Glutamatergic neuron (in vitro differentiated cells): ENCODE measurements around the gene DMRTB1. TPM values are rescaled to one million over a fixed set of nuclear protein-coding genes. Genes with fewer than 3 reads are reported as not detected.

Source experiments
- DNase-seq: peaks from one replicate; pipeline ENCODE4 v3.0.0; 2022
- H3K27ac Mint-ChIP-seq: one replicate; pipeline ENCODE4 v1.8.0; 2020; ENCODE audit warnings: mild to moderate bottlenecking, mixed read lengths, inconsistent platforms; ENCODE audit not compliant: unreplicated experiment
- H3K27me3 Mint-ChIP-seq: one replicate; pipeline ENCODE4 v1.8.0; 2020; ENCODE audit warnings: mild to moderate bottlenecking, moderate library complexity, mixed read lengths, inconsistent platforms; ENCODE audit not compliant: unreplicated experiment
- H3K36me3 Mint-ChIP-seq: one replicate; pipeline ENCODE4 v1.8.0; 2020; ENCODE audit warnings: mild to moderate bottlenecking, mixed read lengths, inconsistent platforms; ENCODE audit not compliant: unreplicated experiment
- H3K4me1 Mint-ChIP-seq: one replicate; pipeline ENCODE4 v1.8.0; 2020; ENCODE audit warnings: mild to moderate bottlenecking, low read depth, mixed read lengths, inconsistent platforms; ENCODE audit not compliant: unreplicated experiment
- H3K4me3 Mint-ChIP-seq: one replicate; pipeline ENCODE4 v1.8.0; 2020; ENCODE audit warnings: mild to moderate bottlenecking, mixed read lengths, inconsistent platforms; ENCODE audit not compliant: unreplicated experiment
- H3K9me3 Mint-ChIP-seq: one replicate; pipeline ENCODE4 v1.8.0; 2020; ENCODE audit warnings: mild to moderate bottlenecking, moderate library complexity, mixed read lengths, inconsistent platforms; ENCODE audit not compliant: unreplicated experiment
- CTCF ChIP-seq: fragments of 200-600 bp; sonication (generic); IDR thresholded peaks from one replicate; pipeline ENCODE4 v1.5.0; 2021; ENCODE audit not compliant: partially characterized antibody, unreplicated experiment
- total RNA-seq: library from RNA; stranded (reverse); fragmentation: NEBNext Ultra II Directional; extraction: Animal tissue kit (Norgen Biotek cat#: 25700); gene quantifications from one replicate; pipeline ENCODE4 v1.2.1, GENCODE V29; 2021; ENCODE audit not compliant: unreplicated experiment

Gene DMRTB1
- total RNA-seq, 1 donor from 2014 or later = not detected

- DNase-seq = no peak
- Mint-ChIP-seq H3K27ac (no peak overlapping the region), H3K36me3 (no peaks in the 10 kb centered on the region), H3K27me3 (peaks cover 3% of the 10 kb centered on the region), H3K4me3 (no peak overlapping the region), H3K4me1 (peaks cover 31% of the 10 kb centered on the region), H3K9me3 (no peaks in the 10 kb centered on the region)
- TF ChIP-seq CTCF = no peak
Measured at GRCh38 chr1:53511933-53512806, 53.0 kb downstream of the DMRTB1 start.

- no peak overlapping the region for H3K27ac Mint-ChIP-seq
- H3K36me3 Mint-ChIP-seq = no peaks in the 10 kb centered on the region
- H3K27me3 Mint-ChIP-seq = peaks cover 3% of the 10 kb centered on the region
- TF ChIP-seq CTCF = no peak
- H3K4me3 Mint-ChIP-seq = no peak overlapping the region
- peaks cover under 1% of the 10 kb centered on the region for H3K9me3 Mint-ChIP-seq
- DNase-seq = peak; percentile 12
- peaks cover 31% of the 10 kb centered on the region for H3K4me1 Mint-ChIP-seq
Measured at GRCh38 chr1:53512807-53513755, 53.9 kb downstream of the DMRTB1 start.

- Mint-ChIP-seq H3K27me3 (peaks cover 3% of the 10 kb centered on the region), H3K27ac (no peak overlapping the region), H3K4me1 (peaks cover 37% of the 10 kb centered on the region), H3K36me3 (no peaks in the 10 kb centered on the region), H3K9me3 (peaks cover 2% of the 10 kb centered on the region), H3K4me3 (no peak overlapping the region)
- TF ChIP-seq CTCF = no peak
- DNase-seq = no peak
Measured at GRCh38 chr1:53513846-53514245, 54.6 kb downstream of the DMRTB1 start.

- H3K27ac Mint-ChIP-seq = no peak overlapping the region
Measured at GRCh38 chr1:53514436-53514835, 55.2 kb downstream of the DMRTB1 start.

More at GRCh38 chr1:53514436-53514835, 55.2 kb downstream of the DMRTB1 start:
- no peak for DNase-seq
- no peaks in the 10 kb centered on the region for H3K36me3 Mint-ChIP-seq
- no peak overlapping the region for H3K4me3 Mint-ChIP-seq
- peaks cover 2% of the 10 kb centered on the region for H3K9me3 Mint-ChIP-seq
- no peak for TF ChIP-seq CTCF
- peaks cover 3% of the 10 kb centered on the region for H3K27me3 Mint-ChIP-seq
- H3K4me1 Mint-ChIP-seq = peaks cover 40% of the 10 kb centered on the region
